SK-N-SH (cell line): Measurements from ENCODE around the gene CES1. TPM values are rescaled to one million over a fixed set of nuclear protein-coding genes. Genes with fewer than 3 reads are reported as not detected.

Experiments used
- CTCF ChIA-PET: fragments of 300-600, 350-600 bp; formaldehyde crosslinking; extraction: SDS; loops from one replicate; lab custom pipeline; 2021; lab: Yijun Ruan, JAX
- POLR2A ChIA-PET: fragments of 350-600 bp; sonication (Branson Sonifier 250); formaldehyde crosslinking; extraction: SDS; loops from one replicate; lab custom pipeline; 2020; ENCODE audit warnings: antibody characterized with exemption, inconsistent platforms; lab: Yijun Ruan, JAX
- DNase-seq: peaks from one replicate; pipeline ENCODE4 v3.0.0; 2012
- H2AFZ ChIP-seq: fragments of 200-600 bp; sonication (generic); 2 replicates; pipeline ENCODE4 v1.8.1; 2016; ENCODE audit warnings: antibody characterized with exemption, mild to moderate bottlenecking, low read depth
- H3F3A ChIP-seq: fragments of 200-600 bp; sonication (generic); replicated peaks from 2 replicates; pipeline ENCODE3; 2016; ENCODE audit warnings: antibody characterized with exemption, mild to moderate bottlenecking; ENCODE audit not compliant: insufficient read depth
- H3K27ac ChIP-seq, 2 experiments: fragments of 200-500 bp in 1 of 2; fragments of 200-600 bp in 1 of 2; sonication (Bioruptor generic) in 1 of 2; sonication (generic), shearing (Covaris generic) in 1 of 2; 2 replicates each; pipeline versions ENCODE4 v1.5.1 to v1.6.1; 2014 to 2016; ENCODE audit warnings: low read depth in 2 of 2, inconsistent platforms in 1 of 2, low read length in 1 of 2, mild to moderate bottlenecking in 1 of 2, mixed read lengths in 1 of 2
- H3K27me3 ChIP-seq: fragments of 200-600 bp; sonication (generic), shearing (Covaris generic); 2 replicates; pipeline ENCODE4 v1.6.1; 2016; ENCODE audit warnings: mixed run types; ENCODE audit not compliant: insufficient read depth
- H3K36me3 ChIP-seq, 2 experiments: fragments of 200-500 bp in 1 of 2; fragments of 200-600 bp in 1 of 2; sonication (Bioruptor generic) in 1 of 2; sonication (generic) in 1 of 2; replicated peaks in 1 of 2; 2 replicates each; pipeline versions ENCODE3 to v1.5.1; 2014 to 2016; ENCODE audit warnings: low read length in 1 of 2, mild to moderate bottlenecking in 1 of 2; ENCODE audit not compliant: insufficient read depth in 2 of 2, control insufficient read depth in 1 of 2
- H3K4me1 ChIP-seq, 2 experiments: fragments of 200-500 bp in 1 of 2; fragments of 200-600 bp in 1 of 2; sonication (Bioruptor generic) in 1 of 2; sonication (generic), shearing (Covaris generic) in 1 of 2; 2 replicates each; pipeline versions ENCODE4 v1.5.1 to v1.6.1; 2014 to 2016; ENCODE audit warnings: low read depth in 1 of 2, low read length in 1 of 2, mixed run types in 1 of 2; ENCODE audit not compliant: insufficient read depth in 2 of 2, control insufficient read depth in 1 of 2
- H3K4me2 ChIP-seq: fragments of 200-600 bp; sonication (generic), shearing (Covaris generic); 2 replicates; pipeline ENCODE4 v1.6.1; 2017; ENCODE audit warnings: mixed run types
- H3K4me3 ChIP-seq, 2 experiments: fragments of 200-500 bp in 1 of 2; fragments of 200-600 bp in 1 of 2; sonication (Bioruptor generic) in 1 of 2; sonication (generic), shearing (Covaris generic) in 1 of 2; 2 replicates each; pipeline versions ENCODE4 v1.5.1 to v1.8.1; 2014 to 2016; ENCODE audit warnings: low read depth in 2 of 2, inconsistent platforms in 1 of 2, low read length in 1 of 2, mild to moderate bottlenecking in 1 of 2, mixed read lengths in 1 of 2, moderate library complexity in 1 of 2
- H3K79me2 ChIP-seq: fragments of 200-600 bp; sonication (generic); 2 replicates; pipeline ENCODE4 v1.8.1; 2017; ENCODE audit warnings: mild to moderate bottlenecking; ENCODE audit not compliant: insufficient read depth
- H3K9ac ChIP-seq: fragments of 200-600 bp; sonication (generic); 2 replicates; pipeline ENCODE4 v1.6.1; 2017; ENCODE audit warnings: mixed run types
- H3K9me2 ChIP-seq: fragments of 200-600 bp; sonication (generic); 2 replicates; pipeline ENCODE4 v1.6.1; 2017; ENCODE audit warnings: mixed run types
- H3K9me3 ChIP-seq: fragments of 200-600 bp; sonication (generic); 2 replicates; pipeline ENCODE4 v1.6.1; 2017; ENCODE audit warnings: mixed run types, mild to moderate bottlenecking, moderate library complexity
- H4K20me1 ChIP-seq: fragments of 200-600 bp; sonication (generic); 2 replicates; pipeline ENCODE4 v1.6.1; 2017; ENCODE audit warnings: mild to moderate bottlenecking, mixed run types; ENCODE audit not compliant: insufficient read depth
- EZH2phosphoT487 ChIP-seq: fragments of 200-600 bp; sonication (generic); IDR thresholded peaks from 2 replicates; pipeline ENCODE4 v1.6.1; 2017; ENCODE audit warnings: low read depth, mixed run types, mild to moderate bottlenecking, antibody characterized with exemption, moderate library complexity, borderline replicate concordance
- FOSL2 ChIP-seq: IDR thresholded peaks from 2 replicates; pipeline ENCODE4 v1.4.0; 2012; ENCODE audit warnings: low read depth, mild to moderate bottlenecking, moderate library complexity, borderline replicate concordance
- IRF3 ChIP-seq: fragments of 150-350 bp; IDR thresholded peaks from 2 replicates; pipeline ENCODE4 v1.6.1; 2016; ENCODE audit warnings: mild to moderate bottlenecking, low read depth, low read length
- MAX ChIP-seq: IDR thresholded peaks from 2 replicates; pipeline ENCODE4 v1.4.0; 2012; ENCODE audit warnings: low read depth
- NFIC ChIP-seq: IDR thresholded peaks from 2 replicates; pipeline ENCODE4 v1.4.0; 2012; ENCODE audit warnings: borderline replicate concordance
- PBX3 ChIP-seq: IDR thresholded peaks from 2 replicates; pipeline ENCODE4; 2012
- REST ChIP-seq: IDR thresholded peaks from 2 replicates; pipeline ENCODE4 v1.6.1; 2012; ENCODE audit warnings: mild to moderate bottlenecking, low read depth, low read length, moderate library complexity
- RFX5 ChIP-seq: IDR thresholded peaks from 2 replicates; pipeline ENCODE4 v1.6.1; 2012; ENCODE audit warnings: mild to moderate bottlenecking, improper control_type of control experiment, low read length
- RXRA ChIP-seq: IDR thresholded peaks from 2 replicates; pipeline ENCODE4 v1.4.0; 2012; ENCODE audit warnings: low read depth, mild to moderate bottlenecking, borderline replicate concordance
- SIN3A ChIP-seq: IDR thresholded peaks from 2 replicates; pipeline ENCODE4 v1.6.1; 2012; ENCODE audit warnings: low read depth, mild to moderate bottlenecking, low read length, moderate library complexity, borderline replicate concordance
- TCF12 ChIP-seq: IDR thresholded peaks from 2 replicates; pipeline ENCODE4 v1.4.0; 2012
- TEAD4 ChIP-seq: IDR thresholded peaks from 2 replicates; pipeline ENCODE4 v1.4.0; 2012; ENCODE audit warnings: mild to moderate bottlenecking, borderline replicate concordance; ENCODE audit not compliant: insufficient read depth
- WGBS: methylation state at CpG from one replicate; pipeline ENCODE4 v1.1.6; 2017; ENCODE audit warnings: low lambda C conversion rate; 5-methylcytosine and 5-hydroxymethylcytosine counted together
- polyA plus RNA-seq, 3 experiments: library from polyadenylated mRNA; depleted of rRNA; stranded (reverse); fragments of >200 nt; gene quantifications; 2 replicates each; pipeline ENCODE4 v1.2.3, GENCODE V29; 2012
- TF ChIP-seq, protein P1 (sequence below): fragments of 200-600 bp; sonication (generic); IDR thresholded peaks from 2 replicates; pipeline ENCODE4 v1.6.1; 2017; ENCODE audit warnings: antibody characterized with exemption, mild to moderate bottlenecking, moderate library complexity

Gene CES1
- polyA plus RNA-seq, 1 of the 3 experiments (the other 2 are of a cell fraction) = not detected

- no peaks in the 10 kb centered on the region for H3K9me2 ChIP-seq
- H3K36me3 ChIP-seq = no peaks in the 10 kb centered on the region
- ChIA-PET CTCF (interaction anchor here (1.4 to 1.8 kb wide), 2 partner anchors 12 to 161 kb away, joined by 4 read pairs; no protein-coding TSS in a partner anchor), POLR2A (no interaction called here)
- H3K4me1 ChIP-seq = no peaks in the 10 kb centered on the region
- H3K27ac ChIP-seq = no peak overlapping the region
- H3K9me3 ChIP-seq = no peaks in the 10 kb centered on the region
- no peak overlapping the region for H2AFZ ChIP-seq
- H4K20me1 ChIP-seq = no peaks in the 10 kb centered on the region
- H3K4me2 ChIP-seq = no peak overlapping the region
- no peak overlapping the region for H3K4me3 ChIP-seq
- 43% methylated on average over 5 of the region's 5 CpGs for WGBS
- H3K79me2 ChIP-seq = no peaks in the 10 kb centered on the region
- DNase-seq = no peak
- no peak overlapping the region for H3K9ac ChIP-seq
- no peaks in the 10 kb centered on the region for H3F3A ChIP-seq
- no peak for TF ChIP-seq TCF12
- no peak for TF ChIP-seq NFIC
- TF ChIP-seq IRF3 = no peak
- TF ChIP-seq EZH2phosphoT487 = no peak
- TF ChIP-seq MAX = no peak
- no peaks in the 10 kb centered on the region for H3K27me3 ChIP-seq
Measured at GRCh38 chr16:55873122-55873521, 40.2 kb upstream of the CES1 start.

- Histone ChIP-seq H3K4me3 (no peak overlapping the region), H3K9me2 (no peaks in the 10 kb centered on the region), H3K27ac (no peak overlapping the region), H3K4me1 (no peaks in the 10 kb centered on the region), H3K4me2 (no peak overlapping the region), H3K36me3 (no peaks in the 10 kb centered on the region), H3K27me3 (no peaks in the 10 kb centered on the region), H3K9me3 (no peaks in the 10 kb centered on the region), H3F3A (no peaks in the 10 kb centered on the region), H4K20me1 (no peaks in the 10 kb centered on the region), H3K9ac (no peak overlapping the region), H3K79me2 (no peaks in the 10 kb centered on the region), H2AFZ (no peak overlapping the region)
- 25% methylated on average over 7 of the region's 7 CpGs for WGBS
- TF ChIP-seq, protein P1, sequence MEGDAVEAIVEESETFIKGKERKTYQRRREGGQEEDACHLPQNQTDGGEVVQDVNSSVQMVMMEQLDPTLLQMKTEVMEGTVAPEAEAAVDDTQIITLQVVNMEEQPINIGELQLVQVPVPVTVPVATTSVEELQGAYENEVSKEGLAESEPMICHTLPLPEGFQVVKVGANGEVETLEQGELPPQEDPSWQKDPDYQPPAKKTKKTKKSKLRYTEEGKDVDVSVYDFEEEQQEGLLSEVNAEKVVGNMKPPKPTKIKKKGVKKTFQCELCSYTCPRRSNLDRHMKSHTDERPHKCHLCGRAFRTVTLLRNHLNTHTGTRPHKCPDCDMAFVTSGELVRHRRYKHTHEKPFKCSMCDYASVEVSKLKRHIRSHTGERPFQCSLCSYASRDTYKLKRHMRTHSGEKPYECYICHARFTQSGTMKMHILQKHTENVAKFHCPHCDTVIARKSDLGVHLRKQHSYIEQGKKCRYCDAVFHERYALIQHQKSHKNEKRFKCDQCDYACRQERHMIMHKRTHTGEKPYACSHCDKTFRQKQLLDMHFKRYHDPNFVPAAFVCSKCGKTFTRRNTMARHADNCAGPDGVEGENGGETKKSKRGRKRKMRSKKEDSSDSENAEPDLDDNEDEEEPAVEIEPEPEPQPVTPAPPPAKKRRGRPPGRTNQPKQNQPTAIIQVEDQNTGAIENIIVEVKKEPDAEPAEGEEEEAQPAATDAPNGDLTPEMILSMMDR = no peak
- TF ChIP-seq SIN3A = no peak
- no peak for TF ChIP-seq RFX5
- no peak for TF ChIP-seq TEAD4
- no peak for TF ChIP-seq RXRA
- no peak for TF ChIP-seq PBX3
- no peak for TF ChIP-seq EZH2phosphoT487
- no peak for TF ChIP-seq MAX
- no peak for TF ChIP-seq FOSL2
- no peak for TF ChIP-seq REST
- DNase-seq = no peak
- ChIA-PET POLR2A (no interaction called here), CTCF (interaction anchor here (1.4 to 1.8 kb wide), 3 partner anchors 13 to 160 kb away, joined by 4 read pairs; no protein-coding TSS in a partner anchor)
Measured at GRCh38 chr16:55872130-55872529, 39.2 kb upstream of the CES1 start.
